DND-41 (cell line): ENCODE data around the gene TECPR1.

Experiments
- ATAC-seq: fragments of 200-7000 bp; cut with Tn5 transposase; 3 replicates; pipeline ENCODE4 v1.9.1; 2021; ENCODE audit warnings: low read depth; ENCODE audit not compliant: insufficient read depth
- DNase-seq: peaks from one replicate; pipeline ENCODE4 v3.0.0-alpha.2; 2020
- H2AFZ ChIP-seq: 2 replicates; pipeline ENCODE4 v1.6.0; 2012; ENCODE audit warnings: low read depth, low read length
- H3K27ac ChIP-seq: 2 replicates; pipeline ENCODE4 v1.5.1; 2012; ENCODE audit warnings: low read length, inconsistent platforms
- H3K27me3 ChIP-seq: fragments of 200-600 bp; sonication (generic); 2 replicates; pipeline ENCODE4 v1.6.0; 2012; ENCODE audit warnings: low read length, mild to moderate bottlenecking, inconsistent platforms; ENCODE audit not compliant: insufficient read depth, poor library complexity
- H3K36me3 ChIP-seq: 2 replicates; pipeline ENCODE4 v1.5.1; 2012; ENCODE audit warnings: low read length, inconsistent platforms; ENCODE audit not compliant: insufficient read depth
- H3K4me1 ChIP-seq: 2 replicates; pipeline ENCODE4 v1.5.1; 2012; ENCODE audit warnings: mild to moderate bottlenecking, low read length; ENCODE audit not compliant: insufficient read depth
- H3K4me2 ChIP-seq: 2 replicates; pipeline ENCODE4 v1.6.0; 2012; ENCODE audit warnings: mild to moderate bottlenecking, moderate library complexity, low read length, inconsistent platforms; ENCODE audit not compliant: insufficient read depth
- H3K4me3 ChIP-seq, 2 experiments: fragments of 200-600 bp in 1 of 2; shearing (Covaris generic) in 1 of 2; 2 replicates each; pipeline ENCODE4 v1.5.1; 2012 to 2016; ENCODE audit warnings: inconsistent platforms in 2 of 2, low read length in 2 of 2, mild to moderate bottlenecking in 2 of 2, low read depth in 1 of 2, moderate library complexity in 1 of 2
- H3K79me2 ChIP-seq: 2 replicates; pipeline ENCODE4 v1.6.0; 2012; ENCODE audit warnings: low read length, inconsistent platforms; ENCODE audit not compliant: insufficient read depth
- H3K9ac ChIP-seq: 2 replicates; pipeline ENCODE4 v1.6.0; 2012; ENCODE audit warnings: low read depth, mild to moderate bottlenecking, inconsistent platforms, low read length, moderate library complexity
- H3K9me3 ChIP-seq: 2 replicates; pipeline ENCODE4 v1.5.1; 2012; ENCODE audit warnings: low read length, moderate library complexity, mild to moderate bottlenecking, inconsistent platforms; ENCODE audit not compliant: insufficient read depth, severe bottlenecking
- H4K20me1 ChIP-seq: 2 replicates; pipeline ENCODE4 v1.6.0; 2012; ENCODE audit warnings: low read length; ENCODE audit not compliant: insufficient read depth
- EZH2 ChIP-seq: IDR thresholded peaks from 3 replicates; pipeline ENCODE4 v1.6.1; 2012; ENCODE audit warnings: borderline replicate concordance, low read depth, mild to moderate bottlenecking, moderate library complexity, low read length, inconsistent platforms; ENCODE audit not compliant: severe bottlenecking
- TF ChIP-seq, protein P1 (sequence below): IDR thresholded peaks from 2 replicates; pipeline ENCODE4 v1.5.1; 2012; ENCODE audit warnings: borderline replicate concordance, low read length, moderate library complexity, mild to moderate bottlenecking; ENCODE audit not compliant: poor library complexity, severe bottlenecking; ENCODE audit errors: extremely low read depth

TECPR1 gene

DNA sequence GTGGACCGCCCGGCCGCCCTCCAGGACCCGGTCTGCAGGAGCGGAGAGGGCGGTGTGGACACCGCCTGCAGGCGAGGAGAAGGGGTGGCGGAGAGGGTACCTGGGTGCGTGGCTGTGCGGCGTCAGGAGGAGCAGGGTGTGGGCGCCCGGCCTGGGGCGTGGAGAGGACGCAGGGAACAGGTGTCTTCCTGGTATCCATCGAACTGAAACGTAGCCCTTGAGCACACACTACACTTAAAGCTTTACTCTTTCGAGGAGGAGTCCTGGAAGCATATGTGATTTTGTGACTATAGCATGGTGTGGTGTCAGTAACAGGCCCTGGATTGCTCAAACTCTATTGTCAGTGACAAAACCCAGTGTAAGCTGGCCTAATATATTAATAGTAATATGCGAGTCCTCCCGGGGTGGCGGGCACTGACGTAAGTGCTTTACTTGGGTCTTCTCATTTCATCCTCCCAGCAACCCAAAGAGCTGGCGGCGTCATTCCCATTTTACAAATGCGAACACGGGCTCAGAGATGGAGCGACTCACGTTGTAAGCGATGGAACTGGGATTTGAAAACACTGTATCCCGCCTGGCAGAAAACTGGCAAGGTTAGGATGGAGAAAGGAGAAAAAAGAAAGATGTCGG, 508 bp upstream of the TECPR1 start:
- peaks cover 49% of the 10 kb centered on the region for H3K4me1 ChIP-seq
- TF ChIP-seq, protein P1, sequence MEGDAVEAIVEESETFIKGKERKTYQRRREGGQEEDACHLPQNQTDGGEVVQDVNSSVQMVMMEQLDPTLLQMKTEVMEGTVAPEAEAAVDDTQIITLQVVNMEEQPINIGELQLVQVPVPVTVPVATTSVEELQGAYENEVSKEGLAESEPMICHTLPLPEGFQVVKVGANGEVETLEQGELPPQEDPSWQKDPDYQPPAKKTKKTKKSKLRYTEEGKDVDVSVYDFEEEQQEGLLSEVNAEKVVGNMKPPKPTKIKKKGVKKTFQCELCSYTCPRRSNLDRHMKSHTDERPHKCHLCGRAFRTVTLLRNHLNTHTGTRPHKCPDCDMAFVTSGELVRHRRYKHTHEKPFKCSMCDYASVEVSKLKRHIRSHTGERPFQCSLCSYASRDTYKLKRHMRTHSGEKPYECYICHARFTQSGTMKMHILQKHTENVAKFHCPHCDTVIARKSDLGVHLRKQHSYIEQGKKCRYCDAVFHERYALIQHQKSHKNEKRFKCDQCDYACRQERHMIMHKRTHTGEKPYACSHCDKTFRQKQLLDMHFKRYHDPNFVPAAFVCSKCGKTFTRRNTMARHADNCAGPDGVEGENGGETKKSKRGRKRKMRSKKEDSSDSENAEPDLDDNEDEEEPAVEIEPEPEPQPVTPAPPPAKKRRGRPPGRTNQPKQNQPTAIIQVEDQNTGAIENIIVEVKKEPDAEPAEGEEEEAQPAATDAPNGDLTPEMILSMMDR, result peak; percentile 27
- no peak for TF ChIP-seq EZH2
- H3K4me3 ChIP-seq, result peak overlapping the region; percentile 73 to 98
- DNase-seq (no peak), ATAC-seq (peak; percentile 59)
- peaks cover 3% of the 10 kb centered on the region; the same call in 1 of the 2 replicates for H4K20me1 ChIP-seq
- H3K36me3 ChIP-seq, result peaks cover 10% of the 10 kb centered on the region
- peak overlapping the region; percentile 95 for H3K4me2 ChIP-seq
- H3K9me3 ChIP-seq, result no peaks in the 10 kb centered on the region
- H3K27ac ChIP-seq, result peak overlapping the region; percentile 81
- H3K27me3 ChIP-seq, result no peaks in the 10 kb centered on the region
- H3K9ac ChIP-seq, result peak overlapping the region; percentile 78
- peak overlapping the region; percentile 95 for H2AFZ ChIP-seq
- peaks cover 41% of the 10 kb centered on the region for H3K79me2 ChIP-seq

GRCh38 chr7:98251231-98251600, 816 bp downstream of the TECPR1 start:
- Histone ChIP-seq H3K9ac (peak overlapping the region; percentile 78), H3K9me3 (no peaks in the 10 kb centered on the region), H3K36me3 (peaks cover under 1% of the 10 kb centered on the region), H4K20me1 (peaks cover under 1% of the 10 kb centered on the region; the same call in 1 of the 2 replicates), H2AFZ (peak overlapping the region; percentile 95), H3K4me3 (peak overlapping the region; percentile 73 to 98), H3K27me3 (no peaks in the 10 kb centered on the region), H3K4me1 (peaks cover 49% of the 10 kb centered on the region), H3K27ac (peak overlapping the region; percentile 81), H3K79me2 (peaks cover 41% of the 10 kb centered on the region), H3K4me2 (peak overlapping the region; percentile 95)
- ATAC-seq (peak; percentile 38), DNase-seq (peak; percentile 42)
- no peak for TF ChIP-seq EZH2
- TF ChIP-seq, protein P1, result no peak

DNA sequence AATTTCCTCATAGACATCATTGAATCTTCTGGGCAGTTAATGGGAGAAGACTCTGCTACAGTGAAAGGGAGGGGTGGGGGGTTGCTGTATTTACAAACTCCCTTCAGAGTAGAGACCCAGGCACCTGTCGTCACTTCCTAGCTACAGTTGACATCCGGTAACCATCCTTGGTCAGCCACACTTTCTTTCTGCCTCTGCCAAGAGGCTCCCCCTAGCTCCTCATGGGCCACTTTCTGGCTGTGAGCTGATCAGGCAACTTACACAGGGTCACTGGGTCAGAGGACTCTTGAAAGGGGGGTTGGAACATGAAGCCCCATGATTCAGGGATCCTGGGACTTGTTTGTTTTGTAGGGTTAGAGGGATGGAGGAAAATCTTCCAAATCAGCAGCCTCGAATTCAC, 1.2 kb downstream of the TECPR1 start:
- ATAC-seq (0 out of 3 replicates have a peak, but pooled peaks have one; percentile 17), DNase-seq (peak; percentile 38)

More for the DNA sequence above, 1.2 kb downstream of the TECPR1 start:
- Histone ChIP-seq H4K20me1 (no peaks in the 10 kb centered on the region; the same call in 1 of the 2 replicates), H3K4me1 (peaks cover 49% of the 10 kb centered on the region), H3K79me2 (peaks cover 41% of the 10 kb centered on the region), H3K4me2 (peak overlapping the region; percentile 95), H3K4me3 (peak overlapping the region in 1 of 2 experiments; percentile 98; a peak in 3 of 4 replicates), H3K36me3 (no peaks in the 10 kb centered on the region; the same call in 1 of the 2 replicates), H3K27me3 (no peaks in the 10 kb centered on the region), H3K27ac (peak overlapping the region; percentile 81), H3K9ac (peak overlapping the region; percentile 78), H3K9me3 (no peaks in the 10 kb centered on the region), H2AFZ (peak overlapping the region; percentile 95)
- TF ChIP-seq EZH2, result no peak
- TF ChIP-seq, protein P1, result no peak
